NCI-H2029 (cell line): ENCODE results near the gene BFSP2.
"Not testable (repeated sequence)": the region's sequence is repeated elsewhere in the genome, so short reads cannot be mapped to it uniquely, and the experiment has no call there.

Experiments used
- DNase-seq: peaks from one replicate; lab custom pipeline; 2025; lab: John Stamatoyannopoulos, UW

Gene BFSP2

DNA sequence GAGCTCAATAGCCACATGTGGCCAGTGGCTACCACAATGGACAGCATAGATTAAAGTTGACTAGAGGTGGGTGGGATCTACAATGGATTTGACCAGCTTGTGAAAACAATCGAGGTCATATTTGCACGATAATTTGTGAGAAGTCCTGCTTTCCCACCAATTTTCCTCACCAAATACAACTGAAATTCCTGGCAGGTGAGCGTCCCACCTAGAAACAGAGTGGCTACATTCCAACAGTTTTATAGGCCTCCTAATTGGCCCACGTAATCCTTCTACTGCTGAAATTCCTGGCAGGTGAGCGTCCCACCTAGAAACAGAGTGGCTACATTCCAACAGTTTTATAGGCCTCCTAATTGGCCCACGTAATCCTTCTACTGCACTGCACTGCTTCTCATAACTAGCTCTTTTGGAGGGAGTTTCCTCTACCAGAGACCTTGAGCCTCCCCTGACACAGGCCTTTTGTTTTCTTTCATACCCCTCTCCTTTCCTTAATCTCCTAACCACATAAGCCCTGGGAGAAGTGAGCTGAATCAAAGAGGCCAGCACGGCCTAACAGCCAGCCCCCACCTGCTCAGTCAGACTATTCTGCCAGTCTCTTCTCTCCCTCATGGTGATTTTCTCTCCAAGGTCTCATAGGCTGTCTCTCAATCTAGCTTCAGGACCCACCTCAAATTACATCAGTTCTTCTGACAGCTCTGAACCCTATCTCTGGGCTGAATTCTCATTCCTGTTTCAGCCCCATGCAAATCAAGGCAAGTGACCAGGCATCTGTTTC, 80.2 kb downstream of the BFSP2 start:
- DNase-seq = no peak

DNA sequence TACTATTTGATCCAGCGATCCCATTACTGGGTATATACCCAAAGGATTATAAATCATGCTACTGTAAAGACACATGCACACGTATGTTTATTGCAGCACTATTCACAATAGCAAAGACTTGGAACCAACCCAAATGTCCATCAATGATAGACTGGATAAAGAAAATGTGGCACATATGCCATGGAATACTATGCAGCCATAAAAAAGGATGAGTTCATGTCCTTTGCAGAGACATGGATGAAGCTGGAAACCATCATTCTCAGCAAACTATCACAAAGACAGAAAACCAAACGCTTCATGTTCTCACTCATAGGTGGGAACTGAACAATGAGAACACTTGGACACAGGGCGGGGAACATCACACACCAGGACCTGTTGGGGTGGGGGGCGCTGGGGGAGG, 82.6 kb downstream of the BFSP2 start:
- DNase-seq = not testable (repeated sequence)

DNA sequence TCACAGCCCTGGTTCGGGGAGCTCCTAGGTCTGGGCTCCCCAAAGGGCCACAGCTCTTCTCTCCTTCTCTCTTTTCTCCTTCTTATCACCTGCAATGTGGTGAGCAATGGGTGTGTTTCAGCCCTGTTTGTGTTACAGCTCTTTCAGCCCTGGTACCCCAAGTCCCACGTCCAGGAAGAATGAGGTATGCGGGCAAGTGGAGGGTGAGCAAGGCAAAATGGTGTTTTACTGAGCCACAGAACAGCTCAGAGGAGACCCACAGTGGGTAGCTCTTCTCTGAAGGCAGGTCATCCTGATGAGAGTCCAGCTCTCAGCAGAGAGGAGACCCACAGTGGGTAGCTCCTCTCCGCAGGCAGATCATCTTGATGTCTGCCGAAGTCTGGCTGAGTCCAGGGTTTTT, 86.8 kb downstream of the BFSP2 start:
- DNase-seq = no peak

DNA sequence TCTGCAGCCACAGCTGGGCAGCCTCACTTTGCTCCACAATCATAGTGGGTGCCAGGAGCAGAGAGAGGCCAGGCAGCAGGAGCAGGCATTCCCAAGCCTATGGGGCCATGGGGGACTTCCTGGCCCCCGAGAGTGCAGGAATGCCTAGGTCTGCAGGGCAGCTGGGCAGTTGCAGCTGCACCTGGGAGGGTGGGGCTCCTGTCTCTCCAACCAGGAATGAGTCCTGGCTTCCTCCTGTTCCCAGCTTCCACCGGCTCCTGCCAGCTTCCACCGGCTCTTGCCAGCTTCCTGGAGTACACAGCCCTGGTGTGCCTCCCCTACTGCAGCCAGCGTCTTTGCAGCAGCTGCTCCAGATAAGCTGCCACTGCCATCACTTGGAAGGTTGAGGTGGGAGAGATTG, 87.3 kb downstream of the BFSP2 start:
- DNase-seq = no peak

- no peak for DNase-seq
These were observed 88.2 kb downstream of the BFSP2 start for GRCh38 chr3:133487920-133488540.

DNA sequence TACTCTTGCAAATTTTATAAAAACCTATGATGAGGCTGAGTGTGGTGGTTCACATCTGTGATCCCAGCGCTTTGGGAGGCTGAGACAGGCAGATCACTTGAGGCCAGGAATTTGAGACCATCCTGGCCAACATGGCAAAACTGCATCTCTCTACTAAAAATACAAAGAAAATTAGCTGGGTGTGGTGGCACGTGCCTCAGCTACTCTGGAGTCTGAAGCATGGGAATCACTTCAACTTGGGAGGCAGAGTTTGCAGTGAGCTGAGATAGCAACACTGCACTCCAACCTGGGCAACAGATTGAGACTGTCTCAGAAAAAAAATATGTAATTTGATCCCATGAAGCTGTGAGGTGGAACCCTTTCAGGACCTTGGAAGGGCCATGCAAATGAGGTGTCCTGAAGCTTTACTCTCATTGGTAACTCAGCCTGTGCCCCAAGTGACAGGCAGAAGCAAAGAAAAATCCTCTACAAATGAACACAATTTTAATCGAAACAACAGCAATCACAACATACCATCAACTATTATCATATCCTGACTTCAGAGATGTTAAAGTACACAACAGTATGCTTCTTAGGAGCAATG, 89.0 kb downstream of the BFSP2 start:
- peak; percentile 9 for DNase-seq

DNA sequence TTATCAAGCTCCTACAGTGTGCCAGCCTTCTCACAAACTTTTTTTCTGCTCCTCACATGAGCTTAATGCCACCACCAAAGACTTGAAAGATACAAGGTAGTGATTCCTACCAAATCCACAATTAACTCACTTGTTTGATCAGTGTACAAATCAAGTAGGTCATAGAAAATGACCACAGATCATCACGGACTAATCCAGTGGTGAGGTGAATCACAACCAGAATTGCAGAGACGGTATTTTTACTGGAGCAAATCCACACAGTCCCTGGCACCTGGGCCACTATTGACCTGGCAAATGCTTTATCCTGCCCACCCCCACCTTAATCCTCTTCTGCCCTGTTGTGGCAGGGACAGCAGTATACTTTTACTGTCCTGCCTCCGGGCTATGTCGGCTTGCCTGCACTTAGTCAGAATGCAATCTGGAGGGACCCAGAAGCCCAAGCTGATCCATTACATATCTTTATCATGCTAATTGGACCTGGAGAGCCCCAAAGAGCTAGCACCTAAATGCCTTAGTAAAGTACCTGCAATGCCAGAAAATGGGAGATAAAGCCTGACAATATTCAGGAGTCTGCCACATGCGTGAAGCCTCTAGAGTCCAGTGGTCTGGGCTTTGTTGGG, 89.7 kb downstream of the BFSP2 start:
- no peak for DNase-seq

GRCh38 chr3:133490468-133491351, 90.9 kb downstream of the BFSP2 start:
- DNase-seq = no peak

DNA sequence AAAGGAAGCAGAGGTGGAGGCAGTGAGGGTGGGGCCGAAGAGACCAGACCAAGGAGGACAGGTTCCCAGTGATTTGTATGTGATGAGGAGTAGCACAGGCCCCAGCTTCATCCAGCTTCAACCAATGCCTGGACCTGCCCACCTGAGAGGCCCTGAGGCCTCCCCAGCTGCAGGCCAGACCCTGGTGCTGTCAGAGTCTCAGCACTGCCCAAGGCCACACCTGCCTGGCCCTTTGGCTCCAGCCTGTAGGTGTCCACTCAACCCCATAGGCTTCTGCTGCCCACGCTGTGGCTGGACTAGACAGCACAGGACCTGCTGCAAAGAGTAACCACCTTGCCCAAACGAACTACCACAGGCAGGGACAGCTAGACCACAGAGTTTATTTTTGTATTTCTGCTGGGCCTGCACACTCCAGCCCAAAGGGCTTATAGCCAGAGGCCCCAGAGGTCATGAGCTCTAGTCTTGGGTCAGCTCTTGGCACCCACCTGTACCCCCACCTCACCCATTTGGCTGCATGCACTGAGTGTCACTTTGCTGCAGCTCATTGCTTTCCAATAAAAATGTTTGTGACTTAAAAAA, 91.7 kb downstream of the BFSP2 start:
- no peak for DNase-seq

DNA sequence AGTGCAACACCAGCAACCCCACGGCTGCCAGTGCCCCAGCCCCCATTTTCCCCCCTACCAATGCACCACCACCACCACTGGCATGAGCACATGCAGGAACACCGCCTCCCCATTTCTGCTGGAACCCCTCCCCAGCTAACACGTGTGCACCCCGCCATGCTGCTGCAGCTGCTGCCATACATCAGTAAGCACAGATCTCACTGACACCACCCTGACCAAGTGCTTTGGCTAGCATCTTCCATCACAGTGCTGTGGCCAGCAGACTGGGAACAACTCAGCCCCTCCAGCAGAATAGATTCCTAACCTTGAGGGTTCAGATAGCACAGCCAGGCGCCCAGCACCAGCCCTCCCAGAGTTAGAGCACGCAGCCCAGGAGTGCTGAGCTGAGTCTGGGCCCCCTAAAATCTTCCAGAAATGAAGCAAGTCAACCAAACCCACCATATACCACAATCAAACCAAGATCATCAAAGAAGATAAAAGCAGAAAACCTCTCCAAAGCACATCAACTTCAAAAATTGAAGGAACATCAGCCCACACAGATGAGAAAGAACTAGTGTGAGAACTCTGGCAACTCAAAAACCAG, 92.4 kb downstream of the BFSP2 start:
- DNase-seq = no peak

DNA sequence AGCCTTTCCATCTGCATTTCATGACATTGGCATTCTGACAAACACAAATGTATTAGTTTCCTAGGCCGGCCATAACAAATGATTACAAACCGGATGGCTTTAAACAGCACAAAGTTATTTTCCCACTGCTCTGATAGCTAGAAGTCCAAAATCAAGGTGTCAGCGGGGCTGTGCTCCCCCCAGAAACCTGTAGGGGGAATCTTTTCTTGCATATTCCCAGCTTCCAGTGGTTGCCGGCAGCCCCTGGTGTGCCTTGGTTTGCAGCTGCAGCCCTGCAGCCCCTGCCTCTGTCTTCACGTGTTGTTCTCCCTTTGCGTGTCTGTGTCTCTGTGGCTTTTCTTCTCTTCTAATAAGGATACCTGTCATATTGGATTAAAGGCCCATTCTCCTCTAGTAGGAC, 94.6 kb downstream of the BFSP2 start:
- DNase-seq = no peak

GRCh38 chr3:133502542-133502941, 102.7 kb downstream of the BFSP2 start:
- not testable (repeated sequence) for DNase-seq

- DNase-seq = no peak
These were observed 103.6 kb downstream of the BFSP2 start for GRCh38 chr3:133503409-133503808.

DNA sequence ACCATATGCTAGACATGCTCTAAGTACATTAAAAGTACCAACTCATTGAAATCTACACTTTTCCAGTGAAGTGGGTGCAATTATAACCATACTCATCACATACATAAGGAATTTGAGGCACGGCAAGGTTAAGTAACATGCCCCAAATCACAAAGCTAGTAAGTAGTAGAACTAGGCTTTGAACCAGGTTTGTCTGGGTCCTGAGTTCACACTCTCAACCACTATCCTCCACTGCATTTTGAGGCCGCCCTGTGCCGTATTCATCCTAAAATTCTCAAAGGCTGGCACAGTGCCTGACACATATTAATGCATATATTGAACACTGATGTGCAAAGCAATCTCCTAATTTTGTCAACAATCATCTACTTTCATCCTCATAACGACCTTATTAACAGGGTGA, 104.9 kb downstream of the BFSP2 start:
- DNase-seq = no peak

- DNase-seq = no peak
These were observed 106.0 kb downstream of the BFSP2 start for GRCh38 chr3:133505813-133506212.

GRCh38 chr3:133506215-133506901, 106.5 kb downstream of the BFSP2 start:
- no peak for DNase-seq

- no peak for DNase-seq
These were observed 109.6 kb downstream of the BFSP2 start for GRCh38 chr3:133509488-133509887.

GRCh38 chr3:133512416-133513089, 112.7 kb downstream of the BFSP2 start:
- no peak for DNase-seq

DNA sequence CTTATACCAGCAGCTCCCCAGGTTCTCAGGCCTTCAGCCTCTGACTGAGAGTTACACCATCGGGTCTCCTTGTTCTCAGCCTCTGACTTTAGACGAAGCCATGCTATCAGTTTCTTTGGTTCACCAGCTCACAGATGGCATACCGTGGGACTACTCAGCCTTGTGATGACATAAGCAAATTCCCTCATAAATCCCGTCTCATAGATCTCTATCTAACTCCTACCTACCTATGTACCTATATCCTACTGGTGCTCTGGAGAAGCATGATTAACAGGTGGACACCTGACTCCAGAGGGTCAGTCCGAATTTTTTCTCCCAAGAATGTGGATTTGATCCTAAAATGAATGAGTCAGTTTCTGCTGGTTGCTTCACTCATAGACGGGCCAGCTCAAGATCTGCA, 114.6 kb downstream of the BFSP2 start:
- no peak for DNase-seq

- DNase-seq = no peak
These were observed 115.3 kb downstream of the BFSP2 start for GRCh38 chr3:133515127-133515526.
